ENCODE measurements around the gene ZNF324B.
"Not testable (repeated sequence)": the region's sequence is repeated elsewhere in the genome, so short reads cannot be mapped to it uniquely, and the experiment has no call there.

The ZNF324B gene

GRCh38 chr19:58455306-58455705, 3.9 kb downstream of the ZNF324B start:
- DNase-seq: no peak

- DNase-seq: no peak
These were observed 4.7 kb downstream of the ZNF324B start for GRCh38 chr19:58456111-58456510.

GRCh38 chr19:58460039-58460438, 8.6 kb downstream of the ZNF324B start:
- DNase-seq: no peak

GRCh38 chr19:58466089-58466759, 14.8 kb downstream of the ZNF324B start:
- DNase-seq: no peak

GRCh38 chr19:58466760-58467589, 15.6 kb downstream of the ZNF324B start, which contains the start of gene ZNF324:
Gene ZNF324 (plus strand): TSS chr19:58467080. CDS start chr19:58469186, 2,106 bp downstream.
- DNase-seq: peak; percentile 99

GRCh38 chr19:58468216-58468839, 16.9 kb downstream of the ZNF324B start:
- DNase-seq: no peak

- no peak for DNase-seq
These were observed 18.0 kb downstream of the ZNF324B start for GRCh38 chr19:58469241-58470013.

- DNase-seq: not testable (repeated sequence)
These were observed 19.6 kb downstream of the ZNF324B start for GRCh38 chr19:58470837-58471543.

GRCh38 chr19:58471736-58472135, 20.3 kb downstream of the ZNF324B start:
- DNase-seq: no peak

GRCh38 chr19:58473775-58474174, 22.4 kb downstream of the ZNF324B start:
- no peak for DNase-seq

- DNase-seq: no peak
These were observed 23.0 kb downstream of the ZNF324B start for GRCh38 chr19:58474291-58474996.

- DNase-seq: no peak
These were observed 23.7 kb downstream of the ZNF324B start for GRCh38 chr19:58474997-58475713.

GRCh38 chr19:58475714-58476497, 24.5 kb downstream of the ZNF324B start, which contains the start of gene ZNF446:
Gene ZNF446 (plus strand): TSS chr19:58476352. CDS start chr19:58477219, 867 bp downstream.
- DNase-seq: peak; percentile 94 to 96

- DNase-seq: peak in 1 of 2 experiments; percentile 29
These were observed 25.1 kb downstream of the ZNF324B start for GRCh38 chr19:58476498-58477015.

- no peak for DNase-seq
These were observed 25.7 kb downstream of the ZNF324B start for GRCh38 chr19:58477130-58477529.

- no peak for DNase-seq
These were observed 26.4 kb downstream of the ZNF324B start for GRCh38 chr19:58477871-58478270.

- no peak for DNase-seq
These were observed 27.9 kb downstream of the ZNF324B start for GRCh38 chr19:58479303-58479702.

- DNase-seq: no peak
These were observed 28.5 kb downstream of the ZNF324B start for GRCh38 chr19:58479736-58480480.

- no peak for DNase-seq
These were observed 29.0 kb downstream of the ZNF324B start for GRCh38 chr19:58480481-58480830.

All from activated CD4-positive, alpha-beta T cell treated with anti-CD3 and anti-CD28 coated beads, Interleukin-2, amount 50 U/mL, for 48 hours (primary cell).